ENCODE data around the gene MYO1D.

The MYO1D gene

DNA sequence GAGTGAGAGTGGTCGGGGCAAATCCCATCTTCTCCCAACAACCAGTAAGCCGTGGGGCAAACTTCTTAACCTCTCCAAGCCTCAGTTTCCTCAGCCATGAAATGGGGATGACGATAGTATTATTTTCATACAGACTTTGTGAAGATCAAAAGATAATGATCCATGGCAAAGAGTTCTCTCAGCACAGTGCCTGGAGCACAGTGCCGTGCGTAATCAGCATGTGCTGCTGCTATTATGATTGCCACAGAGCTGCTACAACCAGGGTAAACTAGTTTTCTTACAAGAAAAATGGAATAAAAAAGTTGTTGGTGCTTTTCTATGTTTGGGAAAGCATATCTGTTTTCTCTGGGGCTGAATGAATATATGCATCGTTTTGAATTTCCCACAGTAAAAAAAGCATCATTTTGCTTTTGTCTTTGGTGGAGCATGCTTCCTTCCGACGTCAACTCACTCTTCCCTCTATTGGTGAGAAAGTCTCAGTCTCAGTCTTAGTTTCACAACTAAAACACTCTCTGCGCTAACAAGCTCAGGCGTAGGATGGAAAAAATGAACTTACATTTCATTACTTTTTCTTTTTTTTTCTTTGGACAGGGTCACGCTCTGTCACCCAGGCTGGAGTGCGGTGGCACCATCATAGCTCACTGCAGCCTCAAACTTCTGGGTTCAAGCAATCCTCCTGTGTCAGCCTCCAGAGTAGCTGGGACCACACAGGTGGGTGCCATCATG lies 352.9 kb downstream of the MYO1D start:
- H3K9ac ChIP-seq (ENCODE audit: low read depth, low read length) = no peak overlapping the region
- H3K9me3 ChIP-seq (ENCODE audit: control insufficient read depth, insufficient read depth, low read length) = no peaks in the 10 kb centered on the region
- no peaks in the 10 kb centered on the region for H3K36me3 ChIP-seq (ENCODE audit: insufficient read depth, low read length)
- peaks cover 27% of the 10 kb centered on the region for H3K4me1 ChIP-seq (ENCODE audit: insufficient read depth, low read length)

DNA sequence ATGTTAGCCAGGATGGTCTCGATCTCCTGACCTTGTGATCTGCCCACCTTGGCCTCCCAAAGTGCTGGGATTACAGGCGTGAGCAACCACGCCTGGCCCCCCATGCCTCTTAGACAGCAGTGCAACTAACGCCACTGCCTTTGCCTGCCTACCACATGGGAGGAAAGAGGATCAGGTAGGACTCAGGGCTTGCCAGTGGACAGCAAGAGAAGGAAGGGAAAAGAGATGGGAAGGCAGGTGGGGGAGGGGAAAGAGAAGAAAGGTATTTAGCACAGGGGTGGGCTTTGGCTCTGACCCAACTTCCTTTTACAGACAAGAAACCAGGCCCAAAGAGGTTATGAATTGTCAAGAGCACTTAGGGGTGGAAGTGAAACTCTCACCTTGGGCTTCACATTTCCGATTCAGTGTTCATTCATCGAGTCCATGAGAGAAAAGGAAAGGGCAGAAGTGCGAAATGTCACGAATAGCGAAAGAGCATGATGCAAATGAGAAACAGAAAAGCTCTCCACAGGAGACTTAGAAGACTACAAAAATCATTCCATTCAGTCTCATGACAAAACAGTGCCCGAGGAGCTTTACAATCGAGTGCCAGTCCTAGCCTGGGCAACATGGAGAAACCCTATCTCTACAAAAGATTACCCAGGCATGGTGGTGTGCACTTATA lies 353.8 kb downstream of the MYO1D start:
- Histone ChIP-seq H3K36me3 (ENCODE audit: insufficient read depth, low read length) (no peaks in the 10 kb centered on the region), H3K9me3 (ENCODE audit: control insufficient read depth, insufficient read depth, low read length) (no peaks in the 10 kb centered on the region), H3K4me1 (ENCODE audit: insufficient read depth, low read length) (peaks cover 27% of the 10 kb centered on the region), H3K9ac (ENCODE audit: low read depth, low read length) (no peak overlapping the region)

DNA sequence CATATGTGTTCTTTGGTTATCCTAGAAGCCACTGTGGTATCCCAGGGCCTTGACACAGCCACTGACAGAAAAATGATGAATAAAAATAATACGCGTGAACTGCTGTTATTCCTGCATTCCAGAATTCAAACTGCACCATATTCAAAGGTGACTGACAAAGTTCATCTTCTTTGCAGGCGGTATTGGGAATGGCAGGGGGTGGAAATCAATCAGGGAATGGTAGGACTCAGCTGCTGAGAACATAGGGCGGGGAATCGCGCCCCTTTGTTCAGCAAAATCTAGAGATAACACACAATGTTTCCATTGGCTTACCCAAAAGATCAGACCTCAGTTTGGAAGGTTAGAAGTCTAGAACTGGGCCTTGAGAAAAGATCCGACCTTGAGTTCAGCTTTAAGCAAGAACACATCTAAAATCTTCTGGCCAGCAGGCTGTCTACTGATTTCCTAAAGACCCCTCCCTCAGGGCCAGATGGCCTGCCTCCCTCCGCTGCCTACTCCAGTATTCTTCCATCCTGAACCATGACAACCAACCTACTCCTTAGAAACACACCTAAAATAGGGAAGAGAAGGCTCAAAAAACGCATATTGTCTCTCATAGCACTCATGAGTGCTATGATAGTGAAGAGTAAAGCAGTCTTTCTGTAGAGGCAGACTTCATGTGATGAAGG lies 356.1 kb downstream of the MYO1D start:
- H3K9me3 ChIP-seq (ENCODE audit: control insufficient read depth, insufficient read depth, low read length) = no peaks in the 10 kb centered on the region
- H3K9ac ChIP-seq (ENCODE audit: low read depth, low read length) = peak overlapping the region; percentile 7; the same call in 1 of the 2 replicates
- no peaks in the 10 kb centered on the region for H3K36me3 ChIP-seq (ENCODE audit: insufficient read depth, low read length)
- peaks cover 42% of the 10 kb centered on the region for H3K4me1 ChIP-seq (ENCODE audit: insufficient read depth, low read length)

DNA sequence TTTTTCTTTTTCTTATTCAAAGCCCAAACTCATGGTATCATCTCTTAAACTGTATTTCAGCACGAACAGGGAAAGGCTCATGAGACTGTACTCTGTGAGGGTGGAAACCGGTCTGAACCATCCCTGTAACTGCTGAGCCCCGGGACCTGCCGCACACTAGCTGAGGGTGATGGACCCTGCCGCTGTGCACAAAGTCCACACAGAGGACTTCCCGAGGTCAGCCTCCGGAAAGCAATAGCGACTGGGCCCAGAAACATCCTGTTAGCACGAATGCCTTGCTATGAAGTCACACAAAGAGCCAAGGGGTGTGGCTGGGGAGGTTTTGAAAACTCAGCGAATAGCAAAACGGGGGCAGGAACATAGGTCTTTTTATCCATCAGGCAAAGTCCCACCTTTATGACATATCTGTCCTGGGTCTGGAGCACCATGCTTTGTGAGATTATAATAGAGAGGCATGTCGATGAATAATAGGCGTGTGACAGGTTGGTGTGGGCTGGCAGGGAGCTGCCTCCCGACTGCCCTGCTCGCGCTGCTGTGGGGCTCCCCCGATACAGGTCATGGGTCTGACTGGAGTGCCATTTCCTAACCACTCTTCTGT lies 356.7 kb downstream of the MYO1D start:
- peak overlapping the region; percentile 51 for H3K9ac ChIP-seq (ENCODE audit: low read depth, low read length)
- H3K4me1 ChIP-seq (ENCODE audit: insufficient read depth, low read length) = peaks cover 42% of the 10 kb centered on the region
- no peaks in the 10 kb centered on the region for H3K9me3 ChIP-seq (ENCODE audit: control insufficient read depth, insufficient read depth, low read length)
- no peaks in the 10 kb centered on the region for H3K36me3 ChIP-seq (ENCODE audit: insufficient read depth, low read length)

DNA sequence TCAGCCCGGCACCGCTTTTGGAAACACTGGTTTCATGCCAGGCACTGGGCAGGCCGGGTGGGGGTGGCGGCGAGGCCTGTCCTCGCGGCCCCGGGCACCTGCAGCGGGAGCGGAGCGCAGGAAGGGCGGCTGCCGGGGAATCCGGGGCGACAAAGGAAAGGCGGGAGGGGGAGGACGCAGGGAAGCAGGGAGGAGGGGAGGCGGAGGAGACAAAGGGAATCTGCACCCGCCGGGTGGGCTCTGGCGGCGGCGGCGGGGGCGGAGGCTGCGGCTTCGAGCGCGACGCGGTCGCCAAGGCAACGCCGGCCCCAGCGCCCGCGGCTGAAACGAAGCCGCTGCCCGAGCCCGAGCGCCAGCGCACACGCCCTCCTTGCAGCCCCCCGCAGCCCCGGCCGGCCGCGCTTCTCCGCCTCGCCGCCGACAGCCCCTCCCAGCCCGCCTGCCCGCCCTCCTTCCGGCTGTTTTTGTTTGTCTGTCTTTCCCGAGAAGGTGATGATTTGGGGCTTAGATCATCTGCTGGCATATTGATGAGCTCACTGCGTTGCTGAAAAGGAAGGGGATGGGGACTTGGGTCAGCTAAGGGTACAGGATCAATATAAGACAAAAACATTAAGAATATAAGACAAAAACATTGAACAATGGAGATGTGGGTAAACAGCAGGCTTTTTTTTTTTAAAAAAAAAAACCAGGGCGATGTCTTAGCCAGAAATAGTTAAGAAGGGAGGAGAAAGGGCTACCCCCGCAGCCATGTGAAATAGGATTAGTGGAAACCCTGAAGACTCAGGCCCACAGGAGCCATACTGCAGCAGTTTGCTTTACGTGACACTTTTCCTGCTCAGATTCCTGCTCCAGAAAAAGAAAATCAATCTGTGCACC lies 357.5 kb downstream of the MYO1D start:
- H3K4me1 ChIP-seq (ENCODE audit: insufficient read depth, low read length) = peaks cover 42% of the 10 kb centered on the region

DNA sequence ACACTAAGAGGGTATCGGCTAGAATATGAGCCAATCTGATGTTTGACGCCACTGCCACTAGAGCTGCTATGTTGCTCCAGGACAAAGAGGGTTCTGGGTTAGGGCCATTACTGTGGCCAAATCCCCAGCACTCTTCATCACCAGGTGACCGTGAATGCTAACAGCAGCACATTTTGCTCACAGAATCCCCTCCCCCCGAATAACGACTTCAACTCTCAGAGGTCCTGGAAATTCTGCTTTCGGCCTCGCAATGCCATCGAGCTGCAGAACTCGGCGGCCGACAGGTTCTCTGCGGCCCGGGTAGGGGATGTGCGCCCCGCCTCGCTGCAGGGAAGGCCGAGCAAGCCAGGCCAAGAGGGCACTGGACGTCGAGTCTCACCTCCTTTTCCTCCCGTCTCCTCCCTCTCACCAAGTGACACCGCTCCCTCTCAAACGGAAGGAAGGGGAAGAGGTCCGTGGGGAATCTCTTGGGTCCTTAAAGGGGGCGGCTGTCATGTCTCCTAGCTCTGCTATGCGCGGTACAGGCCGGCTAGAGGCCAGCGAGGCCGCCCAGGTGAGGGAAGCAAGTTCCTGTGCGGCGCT lies 358.2 kb downstream of the MYO1D start:
- H3K9me3 ChIP-seq (ENCODE audit: control insufficient read depth, insufficient read depth, low read length) = no peaks in the 10 kb centered on the region
- peak overlapping the region; percentile 51 for H3K9ac ChIP-seq (ENCODE audit: low read depth, low read length)
- no peaks in the 10 kb centered on the region for H3K36me3 ChIP-seq (ENCODE audit: insufficient read depth, low read length)
- H3K4me1 ChIP-seq (ENCODE audit: insufficient read depth, low read length) = peaks cover 41% of the 10 kb centered on the region

More for the DNA sequence above, 357.5 kb downstream of the MYO1D start:
- no peaks in the 10 kb centered on the region for H3K9me3 ChIP-seq (ENCODE audit: control insufficient read depth, insufficient read depth, low read length)
- H3K9ac ChIP-seq (ENCODE audit: low read depth, low read length) = peak overlapping the region; percentile 51
- H3K36me3 ChIP-seq (ENCODE audit: insufficient read depth, low read length) = no peaks in the 10 kb centered on the region

DNA sequence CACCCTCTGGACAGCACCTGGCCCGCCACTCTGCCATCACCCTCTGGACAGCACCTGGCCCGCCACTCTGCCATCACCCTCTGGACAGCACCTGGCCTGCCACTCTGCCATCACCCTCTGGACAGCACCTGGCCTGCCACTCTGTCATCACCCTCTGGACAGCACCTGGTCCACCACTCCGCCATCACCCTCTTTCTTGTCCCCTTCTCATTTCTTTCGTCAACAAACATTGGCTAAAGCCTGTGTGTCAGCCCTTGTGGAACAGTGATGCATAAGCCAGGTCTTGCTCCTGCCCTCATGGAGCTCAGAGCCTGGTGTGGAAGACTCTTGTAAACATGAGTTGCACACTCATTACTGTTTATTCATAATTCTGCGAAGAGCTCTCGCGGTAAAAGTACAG lies 358.9 kb downstream of the MYO1D start:
- Histone ChIP-seq H3K4me1 (ENCODE audit: insufficient read depth, low read length) (peaks cover 34% of the 10 kb centered on the region), H3K9me3 (ENCODE audit: control insufficient read depth, insufficient read depth, low read length) (no peaks in the 10 kb centered on the region), H3K9ac (ENCODE audit: low read depth, low read length) (no peak overlapping the region), H3K36me3 (ENCODE audit: insufficient read depth, low read length) (no peaks in the 10 kb centered on the region)

DNA sequence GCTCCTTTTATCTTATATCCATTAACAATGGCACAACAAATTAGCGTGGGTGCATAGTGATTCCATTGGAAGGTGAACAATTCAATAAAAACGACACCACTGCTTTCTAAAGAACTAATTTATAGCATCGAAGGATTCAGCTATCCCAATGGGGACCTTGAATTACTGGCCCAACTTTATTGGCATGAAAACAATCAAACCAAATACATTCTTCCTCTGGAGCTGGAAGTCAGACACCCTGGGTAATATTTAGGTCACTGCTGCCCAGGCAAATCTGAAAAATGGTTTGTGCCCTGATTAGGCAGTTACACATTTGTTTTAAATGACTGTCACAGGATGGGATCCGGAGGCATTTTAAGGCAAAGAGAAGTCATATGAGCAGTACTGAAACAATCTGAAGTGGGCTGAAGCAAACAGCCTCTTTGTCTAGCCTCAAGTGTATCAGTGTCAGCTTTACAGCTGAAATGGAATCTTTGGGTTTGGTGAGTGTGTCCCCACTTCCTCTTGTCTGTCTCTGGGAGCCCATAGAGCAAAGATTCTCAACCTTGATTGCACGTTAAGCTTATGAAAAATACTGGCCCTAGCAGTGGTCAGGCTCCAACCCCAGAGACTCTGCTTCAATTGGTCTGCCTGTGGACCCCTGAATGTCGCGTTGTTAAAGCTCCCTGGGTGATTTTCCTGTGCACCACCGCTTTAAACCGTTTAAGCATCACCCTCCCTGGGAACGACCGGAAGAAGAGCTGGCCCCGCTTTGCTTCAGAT lies 359.8 kb downstream of the MYO1D start:
- Histone ChIP-seq H3K9me3 (ENCODE audit: control insufficient read depth, insufficient read depth, low read length) (no peaks in the 10 kb centered on the region), H3K9ac (ENCODE audit: low read depth, low read length) (no peak overlapping the region)

DNA sequence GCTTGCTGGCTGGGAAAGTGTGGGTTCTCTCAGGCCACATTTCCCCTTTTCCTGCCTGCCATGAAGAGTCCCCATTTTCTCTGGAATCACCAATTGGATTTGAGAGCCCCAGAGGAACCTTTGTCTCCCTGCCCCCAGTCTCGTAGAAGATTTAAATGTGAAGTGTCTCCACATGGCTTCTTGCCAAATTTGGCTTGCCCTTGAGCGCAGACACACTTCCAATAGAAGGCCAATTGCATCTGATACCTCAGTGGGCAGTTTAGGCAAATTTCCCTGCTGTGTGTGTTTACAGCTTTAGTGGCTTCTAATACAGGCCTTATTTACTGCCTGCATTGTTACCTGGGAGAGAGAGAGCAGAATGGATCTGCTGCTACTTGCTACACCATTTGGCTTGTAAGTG lies 360.5 kb downstream of the MYO1D start:
- H3K36me3 ChIP-seq (ENCODE audit: insufficient read depth, low read length) = no peaks in the 10 kb centered on the region
- peaks cover 31% of the 10 kb centered on the region for H3K4me1 ChIP-seq (ENCODE audit: insufficient read depth, low read length)
- no peaks in the 10 kb centered on the region for H3K9me3 ChIP-seq (ENCODE audit: control insufficient read depth, insufficient read depth, low read length)
- H3K9ac ChIP-seq (ENCODE audit: low read depth, low read length) = no peak overlapping the region

More for the DNA sequence above, 359.8 kb downstream of the MYO1D start:
- no peaks in the 10 kb centered on the region for H3K36me3 ChIP-seq (ENCODE audit: insufficient read depth, low read length)
- H3K4me1 ChIP-seq (ENCODE audit: insufficient read depth, low read length) = peaks cover 33% of the 10 kb centered on the region

DNA sequence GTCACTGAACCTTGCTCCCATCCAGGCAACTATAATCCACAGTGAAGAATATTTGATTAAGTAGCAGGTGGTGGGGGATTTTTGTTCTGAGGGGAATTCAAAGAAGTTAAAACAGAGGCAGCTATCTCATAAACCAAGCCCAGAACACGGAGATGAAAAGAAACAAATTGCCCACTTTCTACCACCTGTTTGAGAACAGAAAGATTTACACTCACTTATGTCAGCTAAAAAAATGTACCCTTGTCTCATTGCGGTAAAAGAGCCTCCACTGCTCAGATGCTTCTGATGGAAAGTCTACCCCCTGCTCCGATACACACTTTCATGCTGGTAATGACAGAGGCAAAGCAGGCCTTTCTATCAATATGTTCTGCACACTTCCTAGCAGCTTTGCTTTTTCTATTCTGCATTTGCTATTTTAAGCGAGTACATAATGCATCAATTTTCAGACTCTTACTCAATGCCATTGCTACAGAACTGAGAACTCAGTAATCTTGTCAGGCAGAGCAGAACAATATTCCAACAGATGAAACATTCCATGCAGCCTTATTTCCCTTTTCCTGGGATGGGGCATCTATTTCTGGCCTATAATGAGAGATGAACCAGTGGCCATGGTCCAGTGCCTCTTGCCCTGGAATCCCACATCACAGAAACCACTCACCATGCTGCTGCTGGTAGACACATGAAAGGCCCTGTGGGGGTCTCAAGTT lies 361.1 kb downstream of the MYO1D start:
- peaks cover 25% of the 10 kb centered on the region for H3K4me1 ChIP-seq (ENCODE audit: insufficient read depth, low read length)
- H3K9ac ChIP-seq (ENCODE audit: low read depth, low read length) = no peak overlapping the region
- H3K9me3 ChIP-seq (ENCODE audit: control insufficient read depth, insufficient read depth, low read length) = no peaks in the 10 kb centered on the region
- H3K36me3 ChIP-seq (ENCODE audit: insufficient read depth, low read length) = no peaks in the 10 kb centered on the region

DNA sequence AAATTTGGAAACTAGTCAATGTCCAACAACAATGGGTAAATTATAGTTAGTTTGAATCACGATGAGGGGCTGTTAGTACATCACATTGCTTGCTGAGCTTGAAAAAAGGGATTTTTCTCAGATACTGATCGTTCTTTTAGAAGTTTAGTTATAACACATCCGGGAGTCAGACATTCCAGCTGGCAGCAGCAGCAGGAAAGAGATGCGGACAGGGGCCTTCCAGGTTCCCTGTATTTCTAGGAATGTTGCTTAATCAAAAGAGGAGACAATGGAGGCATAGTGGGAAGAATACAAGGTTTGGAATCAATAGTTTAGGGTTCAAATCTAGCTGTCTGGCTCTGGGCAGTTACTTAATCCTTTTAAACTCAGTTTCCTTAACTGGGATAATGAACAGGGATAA lies 362.3 kb downstream of the MYO1D start:
- no peak overlapping the region for H3K9ac ChIP-seq (ENCODE audit: low read depth, low read length)
- H3K4me1 ChIP-seq (ENCODE audit: insufficient read depth, low read length) = peaks cover 14% of the 10 kb centered on the region
- no peaks in the 10 kb centered on the region for H3K9me3 ChIP-seq (ENCODE audit: control insufficient read depth, insufficient read depth, low read length)

DNA sequence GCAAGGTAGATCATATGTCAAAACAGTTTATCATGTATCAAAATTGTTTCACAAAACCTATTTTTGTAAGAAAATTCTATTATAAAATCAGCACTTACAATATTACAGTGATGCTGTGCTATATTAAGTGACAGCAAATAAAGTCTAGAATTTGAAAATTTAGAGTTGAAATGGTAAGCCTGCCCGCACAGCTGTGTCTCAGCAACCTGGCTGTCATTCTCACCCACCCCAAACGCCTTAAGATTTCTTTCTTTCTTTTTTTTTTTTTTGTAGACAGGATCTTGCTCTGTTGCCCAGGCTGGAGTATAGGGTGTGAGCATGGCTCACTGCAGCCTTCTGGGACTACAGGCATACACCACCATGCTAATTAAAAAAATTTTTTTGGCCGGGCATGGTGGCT lies 363.3 kb downstream of the MYO1D start:
- H3K4me1 ChIP-seq (ENCODE audit: insufficient read depth, low read length) = peaks cover 14% of the 10 kb centered on the region
- H3K9me3 ChIP-seq (ENCODE audit: control insufficient read depth, insufficient read depth, low read length) = no peaks in the 10 kb centered on the region
- no peak overlapping the region for H3K9ac ChIP-seq (ENCODE audit: low read depth, low read length)
- no peaks in the 10 kb centered on the region for H3K36me3 ChIP-seq (ENCODE audit: insufficient read depth, low read length)

More for the DNA sequence above, 362.3 kb downstream of the MYO1D start:
- no peaks in the 10 kb centered on the region for H3K36me3 ChIP-seq (ENCODE audit: insufficient read depth, low read length)
